ENCODE data around the gene ABL2.

ABL2 gene

GRCh38 chr1:179128520-179128919, 101.0 kb downstream of the ABL2 start:
- Histone ChIP-seq H3K9me3 (ENCODE audit: low read length) (no peaks in the 10 kb centered on the region), H3K27ac (ENCODE audit: low read depth, low read length) (no peak overlapping the region), H3K36me3 (ENCODE audit: insufficient read depth, low read length) (no peaks in the 10 kb centered on the region), H3K27me3 (ENCODE audit: control insufficient read depth in 1 of 2, insufficient read depth in 2 of 2, low read length in 2 of 2) (no peaks in the 10 kb centered on the region), H3K4me1 (ENCODE audit: insufficient read depth, low read length) (peaks cover 8% of the 10 kb centered on the region), H3K4me3 (ENCODE audit: low read depth in 1 of 2, low read length in 2 of 2) (no peak overlapping the region), H3K9ac (ENCODE audit: low read length) (no peak overlapping the region)

- H3K9ac ChIP-seq (ENCODE audit: low read length): no peak overlapping the region
- H3K27ac ChIP-seq (ENCODE audit: low read depth, low read length): no peak overlapping the region
- H3K9me3 ChIP-seq (ENCODE audit: low read length): no peaks in the 10 kb centered on the region
- H3K36me3 ChIP-seq (ENCODE audit: insufficient read depth, low read length): no peaks in the 10 kb centered on the region
- no peak overlapping the region for H3K4me3 ChIP-seq (ENCODE audit: low read depth in 1 of 2, low read length in 2 of 2)
- no peaks in the 10 kb centered on the region for H3K27me3 ChIP-seq (ENCODE audit: control insufficient read depth in 1 of 2, insufficient read depth in 2 of 2, low read length in 2 of 2)
- H3K4me1 ChIP-seq (ENCODE audit: insufficient read depth, low read length): peaks cover 8% of the 10 kb centered on the region
These were observed 102.1 kb downstream of the ABL2 start for GRCh38 chr1:179127163-179127895.

GRCh38 chr1:179126338-179127060, 103.0 kb downstream of the ABL2 start:
- Histone ChIP-seq H3K4me1 (ENCODE audit: insufficient read depth, low read length) (peaks cover 8% of the 10 kb centered on the region), H3K9ac (ENCODE audit: low read length) (no peak overlapping the region), H3K4me3 (ENCODE audit: low read depth in 1 of 2, low read length in 2 of 2) (no peak overlapping the region), H3K9me3 (ENCODE audit: low read length) (no peaks in the 10 kb centered on the region), H3K27me3 (ENCODE audit: control insufficient read depth in 1 of 2, insufficient read depth in 2 of 2, low read length in 2 of 2) (no peaks in the 10 kb centered on the region), H3K27ac (ENCODE audit: low read depth, low read length) (no peak overlapping the region), H3K36me3 (ENCODE audit: insufficient read depth, low read length) (peaks cover 1% of the 10 kb centered on the region)

- Histone ChIP-seq H3K27me3 (ENCODE audit: control insufficient read depth in 1 of 2, insufficient read depth in 2 of 2, low read length in 2 of 2) (no peaks in the 10 kb centered on the region), H3K36me3 (ENCODE audit: insufficient read depth, low read length) (peaks cover 12% of the 10 kb centered on the region), H3K9ac (ENCODE audit: low read length) (no peak overlapping the region), H3K4me1 (ENCODE audit: insufficient read depth, low read length) (peaks cover 1% of the 10 kb centered on the region), H3K9me3 (ENCODE audit: low read length) (no peaks in the 10 kb centered on the region), H3K27ac (ENCODE audit: low read depth, low read length) (no peak overlapping the region), H3K4me3 (ENCODE audit: low read depth in 1 of 2, low read length in 2 of 2) (no peak overlapping the region)
These were observed 104.6 kb downstream of the ABL2 start for GRCh38 chr1:179124873-179125272.

- no peaks in the 10 kb centered on the region for H3K4me1 ChIP-seq (ENCODE audit: insufficient read depth, low read length)
- no peak overlapping the region for H3K9ac ChIP-seq (ENCODE audit: low read length)
- H3K36me3 ChIP-seq (ENCODE audit: insufficient read depth, low read length): peaks cover 26% of the 10 kb centered on the region
- H3K4me3 ChIP-seq (ENCODE audit: low read depth in 1 of 2, low read length in 2 of 2): no peak overlapping the region
- no peak overlapping the region for H3K27ac ChIP-seq (ENCODE audit: low read depth, low read length)
- H3K27me3 ChIP-seq (ENCODE audit: control insufficient read depth in 1 of 2, insufficient read depth in 2 of 2, low read length in 2 of 2): no peaks in the 10 kb centered on the region
- no peaks in the 10 kb centered on the region for H3K9me3 ChIP-seq (ENCODE audit: low read length)
These were observed 108.1 kb downstream of the ABL2 start for GRCh38 chr1:179121159-179121938.

GRCh38 chr1:179120736-179121135, 108.7 kb downstream of the ABL2 start:
- H3K27ac ChIP-seq (ENCODE audit: low read depth, low read length): no peak overlapping the region

GRCh38 chr1:179119513-179119912, 110.0 kb downstream of the ABL2 start:
- Histone ChIP-seq H3K27me3 (ENCODE audit: control insufficient read depth in 1 of 2, insufficient read depth in 2 of 2, low read length in 2 of 2) (no peaks in the 10 kb centered on the region), H3K4me1 (ENCODE audit: insufficient read depth, low read length) (no peaks in the 10 kb centered on the region), H3K9ac (ENCODE audit: low read length) (no peak overlapping the region), H3K36me3 (ENCODE audit: insufficient read depth, low read length) (peaks cover 26% of the 10 kb centered on the region), H3K4me3 (ENCODE audit: low read depth in 1 of 2, low read length in 2 of 2) (no peak overlapping the region), H3K9me3 (ENCODE audit: low read length) (no peaks in the 10 kb centered on the region), H3K27ac (ENCODE audit: low read depth, low read length) (no peak overlapping the region)

More at GRCh38 chr1:179120736-179121135, 108.7 kb downstream of the ABL2 start:
- Histone ChIP-seq H3K9me3 (ENCODE audit: low read length) (no peaks in the 10 kb centered on the region), H3K9ac (ENCODE audit: low read length) (no peak overlapping the region), H3K36me3 (ENCODE audit: insufficient read depth, low read length) (peaks cover 26% of the 10 kb centered on the region), H3K27me3 (ENCODE audit: control insufficient read depth in 1 of 2, insufficient read depth in 2 of 2, low read length in 2 of 2) (no peaks in the 10 kb centered on the region), H3K4me1 (ENCODE audit: insufficient read depth, low read length) (no peaks in the 10 kb centered on the region), H3K4me3 (ENCODE audit: low read depth in 1 of 2, low read length in 2 of 2) (no peak overlapping the region)

GRCh38 chr1:179115181-179115580, 114.3 kb downstream of the ABL2 start:
- no peak overlapping the region for H3K9ac ChIP-seq (ENCODE audit: low read length)
- H3K27me3 ChIP-seq (ENCODE audit: control insufficient read depth in 1 of 2, insufficient read depth in 2 of 2, low read length in 2 of 2): no peaks in the 10 kb centered on the region
- H3K4me3 ChIP-seq (ENCODE audit: low read depth in 1 of 2, low read length in 2 of 2): no peak overlapping the region
- H3K27ac ChIP-seq (ENCODE audit: low read depth, low read length): no peak overlapping the region
- no peaks in the 10 kb centered on the region for H3K4me1 ChIP-seq (ENCODE audit: insufficient read depth, low read length)
- H3K9me3 ChIP-seq (ENCODE audit: low read length): no peaks in the 10 kb centered on the region
- peaks cover 31% of the 10 kb centered on the region for H3K36me3 ChIP-seq (ENCODE audit: insufficient read depth, low read length)

GRCh38 chr1:179108644-179109043, 120.8 kb downstream of the ABL2 start:
- no peaks in the 10 kb centered on the region for H3K27me3 ChIP-seq (ENCODE audit: control insufficient read depth in 1 of 2, insufficient read depth in 2 of 2, low read length in 2 of 2)
- no peaks in the 10 kb centered on the region for H3K4me1 ChIP-seq (ENCODE audit: insufficient read depth, low read length)
- H3K9me3 ChIP-seq (ENCODE audit: low read length): no peaks in the 10 kb centered on the region
- no peak overlapping the region for H3K9ac ChIP-seq (ENCODE audit: low read length)
- H3K4me3 ChIP-seq (ENCODE audit: low read depth in 1 of 2, low read length in 2 of 2): no peak overlapping the region
- no peak overlapping the region for H3K27ac ChIP-seq (ENCODE audit: low read depth, low read length)
- peaks cover 40% of the 10 kb centered on the region for H3K36me3 ChIP-seq (ENCODE audit: insufficient read depth, low read length)

GRCh38 chr1:179107706-179108629, 121.5 kb downstream of the ABL2 start:
- Histone ChIP-seq H3K36me3 (ENCODE audit: insufficient read depth, low read length) (peaks cover 35% of the 10 kb centered on the region), H3K4me1 (ENCODE audit: insufficient read depth, low read length) (no peaks in the 10 kb centered on the region), H3K9ac (ENCODE audit: low read length) (no peak overlapping the region), H3K27me3 (ENCODE audit: control insufficient read depth in 1 of 2, insufficient read depth in 2 of 2, low read length in 2 of 2) (no peaks in the 10 kb centered on the region), H3K9me3 (ENCODE audit: low read length) (no peaks in the 10 kb centered on the region), H3K4me3 (ENCODE audit: low read depth in 1 of 2, low read length in 2 of 2) (no peak overlapping the region), H3K27ac (ENCODE audit: low read depth, low read length) (no peak overlapping the region)
